PFSK-1 (cell line): Measurements from ENCODE around the gene MAP6D1.

Experiments used
- FOXP2 ChIP-seq: optimal IDR thresholded peaks from 2 replicates; pipeline ENCODE3; 2011; ENCODE audit warnings: borderline replicate concordance, control low read depth, inconsistent platforms; ENCODE audit not compliant: insufficient read depth; ENCODE audit errors: extremely low read length, extremely low read depth
- POLR2AphosphoS5 ChIP-seq: IDR thresholded peaks from 2 replicates; pipeline ENCODE4 v1.6.1; 2012; ENCODE audit warnings: low read depth, mild to moderate bottlenecking, control low read depth, low read length, moderate library complexity
- SIN3A ChIP-seq: IDR thresholded peaks from 2 replicates; pipeline ENCODE4 v1.6.1; 2012; ENCODE audit warnings: mild to moderate bottlenecking, low read length, moderate library complexity, borderline replicate concordance; ENCODE audit not compliant: insufficient read depth
- TAF1 ChIP-seq: IDR thresholded peaks from 2 replicates; pipeline ENCODE4 v1.6.1; 2012; ENCODE audit warnings: low read length, control low read depth, borderline replicate concordance; ENCODE audit not compliant: insufficient read depth
- TF ChIP-seq, protein P1 (sequence below), 2 experiments: IDR thresholded peaks; 2 replicates each; pipeline versions ENCODE4 v1.6.1 to v1.8.0; 2011 to 2012; ENCODE audit warnings: low read depth in 2 of 2, low read length in 2 of 2, control low read depth in 1 of 2, inconsistent platforms in 1 of 2, mild to moderate bottlenecking in 1 of 2, moderate library complexity in 1 of 2; ENCODE audit not compliant: insufficient read depth in 1 of 2

MAP6D1 gene

DNA sequence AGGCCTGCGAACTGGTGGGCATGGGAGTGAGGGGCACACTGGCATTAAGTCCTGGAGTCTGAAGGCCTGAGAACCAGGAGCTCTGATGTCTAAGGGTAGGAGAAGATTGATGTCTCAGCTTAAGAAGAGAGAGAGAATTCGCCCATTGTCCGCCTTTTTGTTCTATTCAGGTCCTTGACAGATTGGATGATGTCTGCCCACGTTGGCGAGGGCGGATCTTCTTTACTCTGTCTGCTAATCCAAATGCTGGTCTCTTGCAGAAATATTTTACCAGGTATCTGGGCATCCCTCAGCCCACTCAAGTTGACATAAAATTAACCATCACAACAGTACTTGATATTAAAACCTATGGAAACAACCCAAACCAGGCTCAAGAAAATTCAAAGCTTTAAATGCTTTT lies 44.1 kb downstream of the MAP6D1 start:
- no peak for TF ChIP-seq SIN3A

DNA sequence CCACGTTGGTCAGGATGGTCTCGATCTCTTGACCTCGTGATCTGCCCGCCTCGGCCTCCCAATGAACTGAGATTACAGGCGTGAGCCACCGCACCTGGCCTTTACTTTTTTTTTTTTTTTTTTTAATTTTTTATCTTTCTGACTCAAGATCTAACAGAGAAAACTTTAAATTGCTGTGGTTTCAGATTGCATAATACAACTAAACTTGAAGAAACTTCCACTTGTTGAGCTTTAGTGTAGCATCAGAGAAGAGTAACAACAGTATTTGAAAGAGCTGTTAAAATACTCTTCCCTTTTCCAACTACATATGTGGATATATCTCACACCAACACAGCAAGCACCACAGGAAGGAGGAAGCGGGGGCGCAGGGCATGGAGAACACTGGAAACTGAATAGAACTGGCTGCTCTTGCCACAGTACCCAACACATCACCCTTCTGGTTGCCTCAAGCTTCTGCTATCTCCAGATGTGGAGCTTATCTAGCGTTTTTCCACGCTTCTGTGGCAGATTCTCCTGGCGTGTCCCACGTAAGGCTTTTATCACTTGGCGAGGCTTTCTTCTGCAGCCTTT lies 45.4 kb downstream of the MAP6D1 start:
- TF ChIP-seq POLR2AphosphoS5 (no peak), SIN3A (no peak), TAF1 (no peak), FOXP2 (no peak)
- TF ChIP-seq, protein P1, sequence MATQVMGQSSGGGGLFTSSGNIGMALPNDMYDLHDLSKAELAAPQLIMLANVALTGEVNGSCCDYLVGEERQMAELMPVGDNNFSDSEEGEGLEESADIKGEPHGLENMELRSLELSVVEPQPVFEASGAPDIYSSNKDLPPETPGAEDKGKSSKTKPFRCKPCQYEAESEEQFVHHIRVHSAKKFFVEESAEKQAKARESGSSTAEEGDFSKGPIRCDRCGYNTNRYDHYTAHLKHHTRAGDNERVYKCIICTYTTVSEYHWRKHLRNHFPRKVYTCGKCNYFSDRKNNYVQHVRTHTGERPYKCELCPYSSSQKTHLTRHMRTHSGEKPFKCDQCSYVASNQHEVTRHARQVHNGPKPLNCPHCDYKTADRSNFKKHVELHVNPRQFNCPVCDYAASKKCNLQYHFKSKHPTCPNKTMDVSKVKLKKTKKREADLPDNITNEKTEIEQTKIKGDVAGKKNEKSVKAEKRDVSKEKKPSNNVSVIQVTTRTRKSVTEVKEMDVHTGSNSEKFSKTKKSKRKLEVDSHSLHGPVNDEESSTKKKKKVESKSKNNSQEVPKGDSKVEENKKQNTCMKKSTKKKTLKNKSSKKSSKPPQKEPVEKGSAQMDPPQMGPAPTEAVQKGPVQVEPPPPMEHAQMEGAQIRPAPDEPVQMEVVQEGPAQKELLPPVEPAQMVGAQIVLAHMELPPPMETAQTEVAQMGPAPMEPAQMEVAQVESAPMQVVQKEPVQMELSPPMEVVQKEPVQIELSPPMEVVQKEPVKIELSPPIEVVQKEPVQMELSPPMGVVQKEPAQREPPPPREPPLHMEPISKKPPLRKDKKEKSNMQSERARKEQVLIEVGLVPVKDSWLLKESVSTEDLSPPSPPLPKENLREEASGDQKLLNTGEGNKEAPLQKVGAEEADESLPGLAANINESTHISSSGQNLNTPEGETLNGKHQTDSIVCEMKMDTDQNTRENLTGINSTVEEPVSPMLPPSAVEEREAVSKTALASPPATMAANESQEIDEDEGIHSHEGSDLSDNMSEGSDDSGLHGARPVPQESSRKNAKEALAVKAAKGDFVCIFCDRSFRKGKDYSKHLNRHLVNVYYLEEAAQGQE (IDR thresholded peaks at IDR 0.05; ENCODE audit: insufficient read depth in 1 of 2, low read depth in 2 of 2, low read length in 2 of 2), result no peak

DNA sequence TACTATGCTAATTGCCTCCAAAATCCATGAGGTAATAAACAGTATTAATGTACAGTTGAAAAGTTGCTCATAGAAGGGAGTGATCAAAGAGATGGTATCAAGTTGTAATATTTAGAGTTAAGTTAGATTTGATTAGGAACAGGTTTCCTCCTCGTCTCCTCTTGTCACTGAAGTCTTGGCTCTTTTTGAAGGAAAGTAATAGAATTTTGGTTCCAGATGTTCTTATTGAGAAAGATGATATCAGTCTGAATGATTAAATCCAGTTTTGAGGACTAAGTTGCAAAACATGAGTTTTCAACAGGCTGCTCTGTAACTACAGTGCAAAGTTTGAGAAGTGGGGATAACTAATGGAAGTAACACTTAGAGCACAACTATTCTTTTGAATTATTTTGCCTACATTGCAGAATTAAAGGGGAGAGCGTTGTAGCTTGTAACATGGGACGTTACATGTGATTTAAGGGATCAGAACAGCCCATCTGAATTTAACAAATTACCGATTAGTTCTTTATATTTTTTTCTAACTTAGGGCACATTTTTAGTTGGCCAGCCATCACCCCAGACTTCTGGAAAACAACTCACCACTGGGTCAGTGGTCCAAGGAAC lies 48.3 kb downstream of the MAP6D1 start:
- TF ChIP-seq, protein P1 (IDR thresholded peaks at IDR 0.05; ENCODE audit: insufficient read depth in 1 of 2, low read depth in 2 of 2, low read length in 2 of 2), result no peak
- TF ChIP-seq TAF1, result no peak
- TF ChIP-seq SIN3A, result no peak
- no peak for TF ChIP-seq FOXP2
- no peak for TF ChIP-seq POLR2AphosphoS5

DNA sequence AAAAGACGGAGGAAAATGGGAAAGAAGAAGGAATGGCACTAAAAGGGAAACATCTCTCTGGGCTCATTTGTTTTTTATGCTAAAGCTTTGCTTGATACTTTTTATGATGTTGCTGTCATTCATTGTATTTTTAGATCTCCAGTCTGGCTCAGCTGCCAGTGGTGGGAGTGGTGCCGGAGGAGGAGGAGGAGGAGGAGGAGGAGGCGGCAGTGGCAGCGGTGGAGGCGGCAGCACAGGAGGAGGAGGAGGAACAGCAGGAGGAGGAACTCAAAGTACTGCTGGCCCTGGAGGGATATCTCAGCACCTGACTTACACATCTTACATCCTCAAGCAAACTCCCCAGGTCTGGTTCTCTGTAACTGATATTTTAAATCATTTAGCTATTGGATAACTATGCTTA lies 49.6 kb downstream of the MAP6D1 start:
- no peak for TF ChIP-seq SIN3A
- no peak for TF ChIP-seq POLR2AphosphoS5
- no peak for TF ChIP-seq FOXP2
- TF ChIP-seq TAF1, result no peak
- TF ChIP-seq, protein P1 (IDR thresholded peaks at IDR 0.05; ENCODE audit: insufficient read depth in 1 of 2, low read depth in 2 of 2, low read length in 2 of 2), result no peak

DNA sequence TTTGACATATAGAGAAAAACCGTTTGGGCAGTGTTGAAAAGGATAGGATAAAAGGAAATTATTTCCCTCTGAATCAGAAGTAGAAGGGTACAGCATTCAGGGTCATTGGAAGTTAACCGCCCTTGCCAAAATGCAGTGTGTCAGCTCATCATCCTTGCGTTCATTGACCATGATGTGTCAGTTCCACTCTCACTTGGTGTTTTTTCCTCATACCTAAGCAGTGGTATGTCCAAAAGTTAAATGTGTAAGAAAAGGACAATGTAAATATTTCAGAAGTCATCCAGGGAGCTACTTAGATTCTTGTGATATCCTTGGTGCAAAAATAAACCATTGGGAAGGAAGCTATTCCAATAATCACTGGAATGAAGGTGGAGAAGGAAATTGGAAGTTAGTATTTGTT lies 50.7 kb downstream of the MAP6D1 start:
- TF ChIP-seq, protein P1 (IDR thresholded peaks at IDR 0.05; ENCODE audit: insufficient read depth in 1 of 2, low read depth in 2 of 2, low read length in 2 of 2), result no peak
- no peak for TF ChIP-seq SIN3A
- TF ChIP-seq TAF1, result no peak
- TF ChIP-seq FOXP2, result no peak
- TF ChIP-seq POLR2AphosphoS5, result no peak
